HT-29 (cell line): ENCODE data around the gene AJM1. TPM values are rescaled to one million over a fixed set of nuclear protein-coding genes. Genes with fewer than 3 reads are reported as not detected.
"Not testable (repeated sequence)": the region's sequence is repeated elsewhere in the genome, so short reads cannot be mapped to it uniquely, and the experiment has no call there.

Experiments
- DNase-seq: peaks from one replicate; pipeline ENCODE4 v3.0.0-alpha.2; 2015; ENCODE audit warnings: low spot score
- total RNA-seq: library from RNA; depleted of rRNA; stranded (reverse); fragments of >200 nt; shearing (Covaris generic); gene quantifications from 2 replicates; pipeline ENCODE4 v1.2.3, GENCODE V29; 2014

AJM1 gene
- total RNA-seq, 1 experiment from 2014 or later: 9.0 TPM

- DNase-seq: no peak
Measured at GRCh38 chr9:136831002-136831719, 11.1 kb upstream of the AJM1 start.

DNA sequence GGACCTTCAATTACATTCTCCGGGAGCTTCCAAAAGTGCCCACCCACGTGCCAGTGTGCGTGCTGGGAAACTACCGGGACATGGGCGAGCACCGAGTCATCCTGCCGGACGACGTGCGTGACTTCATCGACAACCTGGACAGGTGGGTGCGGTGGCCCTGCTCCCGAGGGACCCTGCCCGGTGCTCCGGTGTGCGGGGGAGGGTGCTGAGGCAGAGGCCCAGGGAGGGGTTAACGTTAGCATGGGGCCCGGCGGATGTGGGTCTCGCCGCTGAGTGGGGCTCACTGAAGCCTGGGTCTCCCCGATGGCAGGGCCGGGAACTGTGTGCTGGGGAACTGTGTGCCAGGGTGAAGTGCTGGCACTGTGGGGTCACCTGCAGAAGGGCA is 10.6 kb upstream of the AJM1 start:
- no peak for DNase-seq

GRCh38 chr9:136832581-136832980 is 9.7 kb upstream of the AJM1 start:
- no peak for DNase-seq

DNA sequence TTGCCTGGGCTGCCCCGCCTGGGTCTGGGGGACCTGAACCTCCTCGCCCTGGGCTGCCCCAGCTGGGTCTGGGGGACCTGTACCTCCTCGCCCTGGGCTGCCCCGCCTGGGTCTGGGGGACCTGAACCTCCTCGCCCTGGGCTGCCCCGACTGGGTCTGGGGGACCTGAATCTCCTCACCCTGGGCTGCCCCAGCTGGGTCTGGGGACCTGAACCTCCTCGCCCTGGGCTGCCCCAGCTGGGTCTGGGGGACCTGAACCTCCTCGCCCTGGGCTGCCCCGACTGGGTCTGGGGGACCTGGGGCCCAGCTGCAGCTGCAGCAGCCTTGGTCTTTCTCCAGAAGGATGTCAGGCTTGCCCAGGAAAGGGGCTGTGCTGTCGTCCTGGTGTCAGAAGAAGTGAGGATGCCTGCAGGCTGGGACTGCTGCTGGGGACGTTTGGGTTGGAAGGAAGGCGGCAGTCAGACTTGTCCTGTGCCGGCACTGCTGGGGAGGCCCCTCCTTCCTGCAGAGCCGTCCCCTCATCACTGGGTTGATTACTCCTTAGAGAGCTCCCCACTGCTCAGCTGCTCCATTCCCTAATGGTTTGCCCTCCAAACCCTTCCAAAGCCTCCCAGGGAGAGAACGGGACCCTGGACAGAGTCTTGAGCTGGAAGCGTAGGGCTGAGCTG is 8.8 kb upstream of the AJM1 start:
- DNase-seq: not testable (repeated sequence)

DNA sequence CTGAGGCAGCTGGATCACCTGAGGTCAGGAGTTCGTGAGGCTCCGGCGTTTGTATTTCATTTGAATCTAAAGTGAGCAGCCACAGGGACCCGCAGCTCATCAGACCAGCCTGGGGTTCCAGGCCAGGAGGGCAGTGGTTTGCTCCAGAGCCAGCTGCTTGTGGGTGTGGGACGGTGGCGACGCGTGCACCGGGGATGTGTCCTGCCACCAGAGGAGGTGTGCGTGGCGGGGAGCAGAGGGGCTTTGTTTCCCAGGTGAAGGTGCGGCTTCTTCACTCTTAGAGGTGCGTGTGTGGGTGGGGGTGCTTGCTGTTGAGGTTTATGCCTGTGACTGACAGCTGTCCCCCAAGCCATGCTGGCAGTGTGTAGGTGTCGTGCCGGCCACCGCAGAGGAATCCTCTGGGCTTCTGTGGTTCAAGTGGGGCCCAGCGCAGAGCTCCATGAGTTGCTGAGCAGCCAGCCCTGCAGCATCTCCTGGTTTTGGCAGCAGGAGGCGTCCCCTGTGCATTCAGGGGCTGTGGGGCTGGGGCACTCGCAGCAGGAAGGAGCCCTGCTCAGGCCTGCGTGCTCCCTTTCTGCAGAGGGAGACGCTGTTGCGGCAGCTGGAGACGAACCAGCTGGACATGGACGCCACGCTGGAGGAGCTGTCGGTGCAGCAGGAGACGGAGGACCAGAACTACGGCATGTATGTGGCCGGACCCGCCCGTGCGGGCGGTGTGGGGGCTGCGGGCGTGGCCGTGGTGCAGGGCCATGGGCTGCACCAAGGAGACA is 6.9 kb upstream of the AJM1 start:
- no peak for DNase-seq

- no peak for DNase-seq
Measured at GRCh38 chr9:136835932-136836904, 6.1 kb upstream of the AJM1 start.

GRCh38 chr9:136837146-136837855 is 5.0 kb upstream of the AJM1 start:
- DNase-seq: no peak

- DNase-seq: not testable (repeated sequence)
Measured at GRCh38 chr9:136837856-136838277, 4.4 kb upstream of the AJM1 start.

DNA sequence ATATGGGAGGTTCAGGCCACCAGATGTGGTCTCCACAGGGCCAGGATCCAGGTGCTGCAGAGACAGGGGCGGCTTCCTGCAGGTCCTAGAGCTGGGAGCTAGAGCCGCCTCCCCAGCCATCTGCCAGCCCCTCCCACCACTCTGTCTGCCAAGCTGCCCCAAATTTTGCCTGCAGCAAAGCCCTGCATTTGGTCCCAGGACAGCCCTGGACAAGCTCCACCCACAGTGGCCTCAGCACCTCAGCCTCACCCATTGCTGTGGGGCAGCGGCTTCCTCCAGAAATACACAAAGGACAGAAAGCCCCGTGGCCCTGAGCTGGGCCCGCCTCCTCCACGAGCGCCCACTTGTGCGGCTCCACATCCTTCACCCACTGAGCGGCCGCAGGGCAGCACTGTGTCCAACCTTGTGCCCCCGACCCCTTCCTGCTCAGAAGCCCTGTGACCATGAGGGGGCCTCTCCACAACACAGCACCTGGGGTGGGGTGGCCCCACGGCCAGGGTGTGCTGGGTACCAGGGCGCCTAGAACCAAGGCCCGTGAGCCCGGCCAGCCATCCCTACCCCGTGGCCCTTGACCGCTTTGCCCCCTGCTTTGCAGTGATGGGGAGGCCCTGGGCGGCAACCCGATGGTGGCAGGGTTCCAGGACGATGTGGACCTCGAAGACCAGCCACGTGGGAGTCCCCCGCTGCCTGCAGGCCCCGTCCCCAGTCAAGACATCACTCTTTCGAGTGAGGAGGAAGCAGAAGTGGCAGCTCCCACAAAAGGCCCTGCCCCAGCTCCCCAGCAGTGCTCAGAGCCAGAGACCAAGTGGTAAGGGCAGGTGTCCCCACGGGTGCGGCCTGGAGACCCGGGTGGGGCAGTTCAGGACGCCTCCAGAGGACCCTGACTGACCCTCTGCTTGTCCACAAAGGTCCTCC is 3.7 kb upstream of the AJM1 start:
- DNase-seq: no peak

- no peak for DNase-seq
Measured at GRCh38 chr9:136839229-136840139, 2.8 kb upstream of the AJM1 start.

DNA sequence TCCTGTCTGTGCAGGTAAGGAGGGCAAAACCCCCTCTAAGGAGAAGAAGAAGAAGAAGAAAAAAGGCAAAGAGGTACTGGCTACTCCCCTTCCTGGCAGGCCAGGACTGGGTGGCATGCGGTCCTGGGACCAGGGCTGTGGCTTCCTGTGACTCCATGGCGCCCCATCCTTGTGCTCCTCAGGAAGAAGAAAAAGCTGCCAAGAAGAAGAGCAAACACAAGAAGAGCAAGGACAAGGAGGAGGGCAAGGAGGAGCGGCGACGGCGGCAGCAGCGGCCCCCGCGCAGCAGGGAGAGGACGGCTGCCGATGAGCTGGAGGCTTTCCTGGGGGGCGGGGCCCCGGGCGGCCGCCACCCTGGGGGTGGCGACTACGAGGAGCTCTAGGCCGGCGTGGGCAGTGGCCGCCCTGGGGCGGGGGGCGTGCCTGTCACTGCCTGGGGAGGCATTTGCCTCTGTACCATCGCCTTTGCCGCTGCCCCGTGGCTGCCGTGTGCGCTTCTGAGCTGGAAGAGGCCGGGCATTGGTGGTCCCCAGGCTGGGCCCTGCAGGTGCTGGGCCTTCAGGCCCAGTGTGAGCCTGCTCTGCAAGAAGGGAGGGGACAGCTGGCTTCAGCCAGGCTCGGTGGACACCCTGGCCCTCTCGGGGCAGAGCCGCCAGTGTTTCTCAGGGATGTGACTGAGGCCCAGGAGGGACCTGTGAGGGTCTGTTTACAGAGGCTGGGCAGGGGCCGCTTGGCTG is 2.0 kb upstream of the AJM1 start:
- DNase-seq: peak; percentile 70

DNA sequence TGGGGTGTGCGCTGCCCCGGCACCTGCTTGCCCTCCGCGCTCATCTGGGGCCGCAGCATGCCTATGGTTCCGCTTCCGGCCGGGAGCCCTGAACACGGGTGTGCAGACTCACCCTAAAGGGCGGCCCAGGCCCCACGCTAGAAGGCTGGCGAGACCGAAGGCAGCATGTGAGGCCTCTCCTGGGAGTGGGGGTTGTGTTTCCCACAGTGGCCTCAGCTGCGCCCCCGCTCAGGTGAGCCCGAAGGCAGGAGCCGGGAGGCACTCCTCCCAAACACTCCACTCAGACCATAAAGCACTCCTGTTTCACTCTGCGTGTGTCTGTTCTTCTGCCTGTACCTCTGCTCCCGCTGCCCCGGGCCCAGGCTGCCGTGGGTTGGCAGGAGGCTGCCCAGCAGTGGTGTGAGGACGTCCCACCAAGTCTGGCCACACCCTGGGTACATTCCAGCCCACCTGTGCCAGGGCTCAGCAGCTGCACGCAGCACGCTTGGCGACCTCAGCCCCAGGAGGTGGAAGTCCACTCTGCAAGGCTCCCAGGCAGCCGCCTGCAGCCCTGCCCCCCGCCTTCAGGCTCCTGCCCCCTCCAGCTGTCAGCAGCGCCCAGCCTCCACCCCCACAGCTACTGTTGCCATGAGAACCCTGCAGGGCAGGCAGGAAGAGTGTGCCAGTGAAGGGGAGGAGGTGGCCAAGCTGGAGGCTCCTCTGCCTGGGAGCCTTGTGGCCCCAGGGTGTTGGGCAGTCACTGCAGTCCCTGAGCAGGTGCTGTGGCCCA is 1.2 kb upstream of the AJM1 start:
- peak; percentile 87 for DNase-seq

DNA sequence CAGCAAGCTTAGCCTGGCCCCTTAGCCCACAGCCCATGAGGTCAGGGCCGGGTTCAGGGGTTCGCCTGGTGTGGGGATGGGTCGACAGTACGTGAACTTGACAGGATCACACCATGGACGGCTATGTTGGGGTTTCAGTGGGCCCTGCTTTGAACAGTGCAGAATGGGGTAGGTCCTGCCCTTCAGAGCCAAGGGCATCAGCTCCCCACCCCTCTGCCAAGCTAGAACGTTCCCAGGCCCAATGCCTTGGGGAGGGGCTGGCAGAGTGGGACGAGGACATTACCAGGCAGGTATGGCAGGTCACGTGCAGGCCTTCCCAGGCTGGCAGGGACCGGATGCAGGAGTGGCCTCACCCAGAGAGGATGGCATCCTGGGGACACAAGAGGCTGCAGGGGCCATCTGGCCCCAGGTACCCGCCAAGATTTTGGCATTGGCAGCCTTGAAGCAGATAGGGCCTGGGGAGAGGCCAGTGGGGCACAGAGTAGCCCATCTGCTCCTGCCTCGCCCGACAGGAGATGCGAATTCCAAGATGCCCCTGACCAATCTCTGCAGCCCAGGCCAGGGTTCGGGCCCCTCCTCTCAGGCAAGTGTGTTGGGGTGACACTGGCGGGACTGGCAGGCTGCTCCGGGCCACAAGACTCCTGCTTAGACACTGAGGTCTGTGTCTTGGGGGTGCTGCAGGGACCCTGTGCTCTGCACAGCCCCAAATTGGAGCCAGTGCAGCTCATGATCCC is 465 bp upstream of the AJM1 start:
- DNase-seq: peak; percentile 61

- not testable (repeated sequence) for DNase-seq
Measured at GRCh38 chr9:136843159-136843800, 1.0 kb downstream of the AJM1 start.

- peak; percentile 52 for DNase-seq
Measured at GRCh38 chr9:136843801-136844740, 1.8 kb downstream of the AJM1 start.
